T-helper 2 cell treated with Interferon-gamma antibody and Interleukin-4, amounts not matched to agents 5 μg/mL and 100 μg/mL, for 36 hours (primary cell): ENCODE data around the gene TFB1M.
A peak's percentile ranks its signal among the peaks of the same experiment; 100 is the strongest.
"Not testable (repeated sequence)": the region's sequence is repeated elsewhere in the genome, so short reads cannot be mapped to it uniquely, and the experiment has no call there.

Experiments used
- DNase-seq: peaks from one replicate; pipeline ENCODE4 v3.0.0; 2021; ENCODE audit warnings: low spot score
- H3K27ac Mint-ChIP-seq: one replicate; pipeline ENCODE4 v1.8.0; 2021; ENCODE audit warnings: mild to moderate bottlenecking, mixed read lengths
- H3K27me3 Mint-ChIP-seq: one replicate; pipeline ENCODE4 v1.8.0; 2021; ENCODE audit warnings: low read depth, mixed read lengths
- H3K36me3 Mint-ChIP-seq: one replicate; pipeline ENCODE4 v1.8.0; 2021; ENCODE audit warnings: low read depth, mixed read lengths
- H3K4me1 Mint-ChIP-seq: one replicate; pipeline ENCODE4 v1.8.0; 2021; ENCODE audit warnings: low read depth, mixed read lengths
- H3K4me3 Mint-ChIP-seq: one replicate; pipeline ENCODE4 v1.8.0; 2022; ENCODE audit warnings: mild to moderate bottlenecking, moderate library complexity, mixed read lengths
- H3K9me3 Mint-ChIP-seq: one replicate; pipeline ENCODE4 v1.8.0; 2021; ENCODE audit warnings: mixed read lengths

The TFB1M gene

GRCh38 chr6:155273431-155273830, 40.9 kb downstream of the TFB1M start:
- peaks cover 20% of the 10 kb centered on the region for H3K36me3 Mint-ChIP-seq
- no peak for DNase-seq
- H3K9me3 Mint-ChIP-seq, result no peaks in the 10 kb centered on the region
- H3K27me3 Mint-ChIP-seq, result no peaks in the 10 kb centered on the region
- no peak overlapping the region for H3K4me3 Mint-ChIP-seq
- H3K4me1 Mint-ChIP-seq, result peaks cover 8% of the 10 kb centered on the region
- H3K27ac Mint-ChIP-seq, result no peak overlapping the region

GRCh38 chr6:155272353-155273232, 41.7 kb downstream of the TFB1M start:
- no peak for DNase-seq
- peaks cover 20% of the 10 kb centered on the region for H3K36me3 Mint-ChIP-seq
- peaks cover 12% of the 10 kb centered on the region for H3K4me1 Mint-ChIP-seq
- H3K9me3 Mint-ChIP-seq, result no peaks in the 10 kb centered on the region
- H3K27ac Mint-ChIP-seq, result peak overlapping the region; percentile 24
- no peak overlapping the region for H3K4me3 Mint-ChIP-seq
- no peaks in the 10 kb centered on the region for H3K27me3 Mint-ChIP-seq

- Mint-ChIP-seq H3K9me3 (no peaks in the 10 kb centered on the region), H3K4me3 (no peak overlapping the region), H3K27ac (no peak overlapping the region), H3K4me1 (peaks cover 12% of the 10 kb centered on the region), H3K36me3 (peaks cover 23% of the 10 kb centered on the region), H3K27me3 (no peaks in the 10 kb centered on the region)
- DNase-seq, result no peak
Measured at GRCh38 chr6:155271145-155271544, 43.1 kb downstream of the TFB1M start.

- Mint-ChIP-seq H3K27ac (no peak overlapping the region), H3K4me3 (no peak overlapping the region), H3K27me3 (no peaks in the 10 kb centered on the region), H3K9me3 (no peaks in the 10 kb centered on the region), H3K36me3 (peaks cover 21% of the 10 kb centered on the region), H3K4me1 (peaks cover 12% of the 10 kb centered on the region)
- DNase-seq, result no peak
Measured at GRCh38 chr6:155270561-155271091, 43.7 kb downstream of the TFB1M start.

- Mint-ChIP-seq H3K4me1 (peaks cover 12% of the 10 kb centered on the region), H3K4me3 (no peak overlapping the region), H3K9me3 (no peaks in the 10 kb centered on the region), H3K27me3 (no peaks in the 10 kb centered on the region), H3K36me3 (peaks cover 17% of the 10 kb centered on the region), H3K27ac (no peak overlapping the region)
- DNase-seq, result no peak
Measured at GRCh38 chr6:155269765-155270164, 44.5 kb downstream of the TFB1M start.

GRCh38 chr6:155268088-155268867, 46.0 kb downstream of the TFB1M start:
- peak; percentile 24 for DNase-seq
- not testable (repeated sequence) for H3K27ac Mint-ChIP-seq, H3K4me1 Mint-ChIP-seq, H3K27me3 Mint-ChIP-seq, H3K4me3 Mint-ChIP-seq, H3K9me3 Mint-ChIP-seq
- peaks cover 18% of the 10 kb centered on the region for H3K36me3 Mint-ChIP-seq

GRCh38 chr6:155267411-155267810, 46.9 kb downstream of the TFB1M start:
- peaks cover 6% of the 10 kb centered on the region for H3K4me1 Mint-ChIP-seq
- DNase-seq, result no peak
- no peak overlapping the region for H3K27ac Mint-ChIP-seq
- no peaks in the 10 kb centered on the region for H3K27me3 Mint-ChIP-seq
- no peak overlapping the region for H3K4me3 Mint-ChIP-seq
- peaks cover 15% of the 10 kb centered on the region for H3K36me3 Mint-ChIP-seq
- no peaks in the 10 kb centered on the region for H3K9me3 Mint-ChIP-seq

- Mint-ChIP-seq H3K27ac (no peak overlapping the region), H3K4me1 (peaks cover 14% of the 10 kb centered on the region), H3K27me3 (no peaks in the 10 kb centered on the region), H3K36me3 (peaks cover 17% of the 10 kb centered on the region), H3K9me3 (no peaks in the 10 kb centered on the region), H3K4me3 (no peak overlapping the region)
- no peak for DNase-seq
Measured at GRCh38 chr6:155265843-155266535, 48.3 kb downstream of the TFB1M start.

- Mint-ChIP-seq H3K4me1 (peaks cover 15% of the 10 kb centered on the region), H3K4me3 (no peak overlapping the region), H3K36me3 (peaks cover 14% of the 10 kb centered on the region), H3K9me3 (no peaks in the 10 kb centered on the region), H3K27me3 (no peaks in the 10 kb centered on the region), H3K27ac (no peak overlapping the region)
- no peak for DNase-seq
Measured at GRCh38 chr6:155264693-155265320, 49.5 kb downstream of the TFB1M start.

- peaks cover 17% of the 10 kb centered on the region for H3K36me3 Mint-ChIP-seq
- H3K27ac Mint-ChIP-seq, result no peak within 1 kb of the TSS
- no peaks in the 10 kb centered on the region for H3K27me3 Mint-ChIP-seq
- H3K9me3 Mint-ChIP-seq, result no peaks in the 10 kb centered on the region
- DNase-seq, result no peak
- no peak within 1 kb of the TSS for H3K4me3 Mint-ChIP-seq
- H3K4me1 Mint-ChIP-seq, result peaks cover 15% of the 10 kb centered on the region
Measured at GRCh38 chr6:155263373-155264063, 50.8 kb downstream of the TFB1M start, which contains the start of gene CLDN20. TSS of gene CLDN20 (plus strand) at chr6:155264013. CDS start at chr6:155275720, 11,707 bp downstream.

- Mint-ChIP-seq H3K4me3 (no peak overlapping the region), H3K4me1 (peaks cover 11% of the 10 kb centered on the region), H3K27ac (no peak overlapping the region), H3K36me3 (peaks cover 18% of the 10 kb centered on the region), H3K9me3 (no peaks in the 10 kb centered on the region), H3K27me3 (no peaks in the 10 kb centered on the region)
- no peak for DNase-seq
Measured at GRCh38 chr6:155262655-155263054, 51.6 kb downstream of the TFB1M start.

GRCh38 chr6:155261111-155261900, 53.0 kb downstream of the TFB1M start:
- peaks cover 11% of the 10 kb centered on the region for H3K4me1 Mint-ChIP-seq
- no peaks in the 10 kb centered on the region for H3K27me3 Mint-ChIP-seq
- DNase-seq, result no peak
- no peaks in the 10 kb centered on the region for H3K9me3 Mint-ChIP-seq
- H3K4me3 Mint-ChIP-seq, result no peak overlapping the region
- H3K36me3 Mint-ChIP-seq, result peaks cover 19% of the 10 kb centered on the region
- H3K27ac Mint-ChIP-seq, result peak overlapping the region; percentile 31
